GM10266 (cell line): ENCODE results near the gene EXO1.
"Not testable (repeated sequence)": the region's sequence is repeated elsewhere in the genome, so short reads cannot be mapped to it uniquely, and the experiment has no call there.

ENCODE experiments used
- DNase-seq: peaks from one replicate; pipeline ENCODE4 v3.0.0; 2012; ENCODE audit errors: extremely low spot score
- TF ChIP-seq, protein P1 (sequence below): IDR thresholded peaks from 2 replicates; pipeline ENCODE4 v1.5.1; 2012; ENCODE audit warnings: mild to moderate bottlenecking, low read depth; ENCODE audit not compliant: control insufficient read depth, insufficient read depth; ENCODE audit errors: missing control alignments

Gene EXO1

DNA sequence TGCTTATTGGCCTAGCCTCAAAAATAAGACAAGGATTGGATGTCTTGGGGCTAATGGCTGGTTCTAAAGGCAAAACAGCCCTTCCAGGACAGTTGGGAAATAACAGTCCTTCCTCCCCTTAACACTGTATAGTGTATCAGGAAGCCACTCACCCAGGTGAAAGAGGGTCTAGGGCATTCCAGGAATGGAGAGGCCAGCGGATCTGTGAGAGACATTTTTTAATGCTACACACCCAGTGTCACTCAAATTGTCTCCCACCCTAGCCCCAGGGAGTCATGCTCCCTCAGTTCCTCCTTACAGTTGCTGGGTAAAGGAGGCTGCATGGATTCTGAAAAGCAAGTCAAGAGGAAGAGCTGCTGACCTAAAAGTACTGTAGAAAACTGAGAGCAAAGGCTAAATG is 24.1 kb upstream of the EXO1 start:
- no peak for DNase-seq
- TF ChIP-seq, protein P1, sequence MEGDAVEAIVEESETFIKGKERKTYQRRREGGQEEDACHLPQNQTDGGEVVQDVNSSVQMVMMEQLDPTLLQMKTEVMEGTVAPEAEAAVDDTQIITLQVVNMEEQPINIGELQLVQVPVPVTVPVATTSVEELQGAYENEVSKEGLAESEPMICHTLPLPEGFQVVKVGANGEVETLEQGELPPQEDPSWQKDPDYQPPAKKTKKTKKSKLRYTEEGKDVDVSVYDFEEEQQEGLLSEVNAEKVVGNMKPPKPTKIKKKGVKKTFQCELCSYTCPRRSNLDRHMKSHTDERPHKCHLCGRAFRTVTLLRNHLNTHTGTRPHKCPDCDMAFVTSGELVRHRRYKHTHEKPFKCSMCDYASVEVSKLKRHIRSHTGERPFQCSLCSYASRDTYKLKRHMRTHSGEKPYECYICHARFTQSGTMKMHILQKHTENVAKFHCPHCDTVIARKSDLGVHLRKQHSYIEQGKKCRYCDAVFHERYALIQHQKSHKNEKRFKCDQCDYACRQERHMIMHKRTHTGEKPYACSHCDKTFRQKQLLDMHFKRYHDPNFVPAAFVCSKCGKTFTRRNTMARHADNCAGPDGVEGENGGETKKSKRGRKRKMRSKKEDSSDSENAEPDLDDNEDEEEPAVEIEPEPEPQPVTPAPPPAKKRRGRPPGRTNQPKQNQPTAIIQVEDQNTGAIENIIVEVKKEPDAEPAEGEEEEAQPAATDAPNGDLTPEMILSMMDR = no peak

DNA sequence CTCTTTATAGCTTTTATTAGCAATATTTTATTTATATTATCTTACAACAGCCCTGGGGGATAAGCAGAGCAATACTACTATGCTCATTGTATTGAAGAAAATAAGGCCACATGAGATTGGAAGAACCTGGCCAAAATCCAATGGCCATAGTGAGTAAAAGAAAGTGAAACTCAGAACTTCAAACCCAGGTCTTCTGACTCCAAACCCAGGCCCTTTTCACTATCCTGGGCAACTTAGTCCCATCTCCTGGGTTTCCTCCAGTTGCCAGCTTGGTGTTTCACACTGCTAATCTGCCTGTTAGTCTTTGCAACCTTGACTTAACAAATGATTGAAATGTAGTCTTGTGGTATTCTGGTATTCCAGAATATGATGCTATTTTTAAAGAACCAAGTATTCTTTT is 22.4 kb upstream of the EXO1 start:
- TF ChIP-seq, protein P1 = no peak
- DNase-seq = no peak

DNA sequence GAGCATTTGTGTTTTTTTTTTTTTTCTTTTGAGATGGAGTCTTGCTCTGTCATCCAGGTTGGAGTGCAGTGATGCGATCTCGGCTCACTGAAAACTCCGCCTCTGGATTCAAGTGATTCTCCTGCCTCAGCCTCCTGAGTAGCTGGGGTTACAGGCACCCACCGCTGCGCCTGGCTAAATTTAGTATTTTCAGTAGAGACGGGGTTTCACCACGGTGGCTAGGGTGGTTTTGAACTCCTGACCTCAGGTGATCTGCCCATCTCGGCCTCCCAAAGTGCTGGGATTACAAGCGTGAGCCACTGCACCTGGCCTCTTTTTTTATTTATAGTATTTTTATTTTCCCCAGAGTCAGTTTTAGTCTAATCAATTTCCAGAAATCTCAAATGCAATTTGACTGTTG is 21.4 kb upstream of the EXO1 start:
- DNase-seq = not testable (repeated sequence)

DNA sequence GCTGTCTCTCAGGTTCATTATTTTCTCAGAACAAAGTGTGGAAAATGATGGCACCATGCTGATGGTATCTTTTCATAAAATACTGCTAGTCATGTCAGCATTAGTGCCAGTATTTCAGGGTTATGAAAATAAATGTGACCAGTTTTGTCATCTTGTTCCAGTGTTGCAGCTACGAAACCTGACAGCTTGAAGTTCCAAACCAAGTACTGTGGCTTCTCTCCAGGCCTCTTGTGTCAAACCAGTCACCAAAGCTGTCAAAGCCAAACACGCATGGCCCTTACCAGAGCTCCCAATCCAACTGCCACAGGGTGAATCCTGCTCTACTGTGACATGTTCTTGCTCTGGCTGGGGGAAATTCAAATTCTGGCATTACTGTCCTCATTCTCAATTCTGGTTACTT is 20.7 kb upstream of the EXO1 start:
- TF ChIP-seq, protein P1 = no peak
- DNase-seq = no peak

DNA sequence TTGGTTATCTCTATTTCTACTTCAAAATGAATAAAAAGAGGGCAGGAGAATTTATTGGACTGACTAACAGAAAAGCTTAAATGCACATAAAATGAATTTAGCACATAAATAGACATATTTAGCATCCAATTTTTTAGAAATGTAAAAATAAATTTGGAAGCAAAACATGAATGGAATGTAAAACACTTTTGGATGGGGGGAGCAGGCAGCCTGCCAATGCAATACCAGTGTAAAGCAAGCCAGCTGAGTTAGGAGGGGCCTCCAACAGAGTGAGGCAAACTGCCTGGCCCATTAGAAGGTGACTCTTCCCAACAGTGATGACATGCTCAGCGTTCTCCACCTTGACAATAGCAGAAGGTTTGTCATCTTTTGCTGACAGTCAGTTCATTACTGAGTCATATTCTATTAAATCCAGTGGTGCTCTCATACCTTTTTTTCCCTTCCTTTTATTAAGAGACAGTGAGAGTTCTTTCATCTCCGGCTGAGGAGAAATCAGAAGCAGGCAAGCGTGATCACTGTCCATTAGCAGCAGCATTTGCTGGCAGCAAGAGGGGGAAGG is 19.5 kb upstream of the EXO1 start:
- TF ChIP-seq, protein P1 = no peak

DNA sequence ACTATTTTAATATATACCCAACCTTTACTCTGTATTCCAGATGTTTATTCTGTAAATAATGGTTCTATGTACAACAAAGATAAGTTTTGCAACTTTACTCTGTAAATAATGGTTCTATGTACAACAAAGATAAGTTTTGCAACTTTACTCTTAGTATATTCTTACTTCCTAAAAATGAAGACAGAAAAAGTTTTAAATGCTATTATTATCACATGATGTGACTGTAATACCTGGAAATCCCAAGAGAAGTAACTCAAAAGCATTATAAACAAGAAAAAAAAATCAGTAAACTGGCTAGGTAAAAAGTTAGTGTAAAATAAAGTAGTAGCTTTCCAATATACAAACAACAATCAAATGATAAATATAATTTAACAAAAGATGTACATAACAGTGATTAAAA is 18.5 kb upstream of the EXO1 start:
- TF ChIP-seq, protein P1 = no peak
- DNase-seq = no peak

More for the DNA sequence above, 19.5 kb upstream of the EXO1 start:
- DNase-seq = no peak

DNA sequence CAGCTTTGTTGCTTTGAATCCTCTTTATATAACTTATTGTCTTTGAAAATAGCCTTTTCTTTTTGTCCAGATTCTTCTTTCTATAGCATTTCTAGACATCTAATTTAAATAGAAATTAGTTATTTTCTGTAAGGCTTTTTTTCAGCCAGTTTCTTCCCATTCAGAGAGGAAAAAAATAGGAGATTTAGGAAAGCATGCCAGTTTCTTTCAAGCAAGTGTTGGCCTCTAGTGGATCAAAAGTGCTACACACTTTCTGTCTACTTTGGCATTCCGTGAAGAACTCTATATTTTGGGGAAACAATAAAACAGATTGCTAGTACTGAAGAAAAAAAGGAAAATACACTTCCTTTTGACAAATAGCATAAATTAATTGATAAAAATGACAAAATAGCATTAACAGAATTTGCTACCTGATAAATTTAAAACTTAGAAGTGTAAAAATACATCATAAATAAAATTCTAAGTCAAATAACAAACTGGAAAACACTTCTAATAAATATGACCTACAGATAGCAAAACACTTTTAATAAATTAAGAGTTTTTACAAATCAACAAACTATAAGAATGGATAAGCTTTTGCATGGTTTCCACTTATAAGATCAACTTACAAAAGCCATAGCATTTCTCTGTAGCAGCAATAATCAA is 13.1 kb upstream of the EXO1 start:
- TF ChIP-seq, protein P1 = peak; percentile 61
- no peak for DNase-seq
